ENCODE data around the gene CCDC92. TPM values are rescaled to one million over a fixed set of nuclear protein-coding genes. Genes with fewer than 3 reads are reported as not detected.

Gene CCDC92
- total RNA-seq, 2 donors from 2014 or later = 30.1 to 46.4 TPM

DNA sequence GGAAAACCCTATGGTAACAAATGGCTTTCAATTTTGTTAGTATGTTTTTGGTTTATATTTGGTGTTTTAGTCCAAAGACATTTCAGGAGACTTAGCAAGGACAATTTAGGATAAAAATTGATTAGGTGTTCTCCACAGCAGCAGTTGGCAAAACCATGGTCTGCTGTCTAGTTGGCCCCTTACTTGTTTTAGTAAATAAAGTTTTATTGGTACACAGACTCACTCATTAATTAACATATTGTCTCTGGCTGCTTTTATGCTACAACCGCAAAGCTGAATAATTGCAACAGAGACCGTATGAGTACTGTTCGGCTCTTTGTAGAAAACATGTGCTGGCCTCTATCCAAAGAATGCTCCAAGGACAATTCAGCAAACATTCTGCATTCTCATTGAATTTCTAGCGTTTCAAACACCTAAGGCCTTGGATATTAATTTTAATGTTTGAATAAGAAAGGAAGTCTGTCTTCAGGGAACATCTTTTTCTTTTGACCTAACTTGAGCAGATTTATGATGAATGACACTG, 77.7 kb downstream of the CCDC92 start:
- Mint-ChIP-seq H3K27ac (no peak overlapping the region), H3K4me1 (no peaks in the 10 kb centered on the region), H3K4me3 (no peak overlapping the region), H3K36me3 (ENCODE audit: low read depth) (no peaks in the 10 kb centered on the region), H3K27me3 (peaks cover 43% of the 10 kb centered on the region)
- no peak for DNase-seq
- ATAC-seq = no peak
- H3K9me3 ChIP-seq (ENCODE audit: control insufficient read depth, low read length, poor library complexity, severe bottlenecking) = no peaks in the 10 kb centered on the region

GRCh38 chr12:123893276-123893675, 79.4 kb downstream of the CCDC92 start:
- Mint-ChIP-seq H3K4me3 (no peak overlapping the region), H3K27ac (no peak overlapping the region), H3K36me3 (ENCODE audit: low read depth) (no peaks in the 10 kb centered on the region), H3K27me3 (peaks cover 44% of the 10 kb centered on the region), H3K4me1 (no peaks in the 10 kb centered on the region)
- H3K9me3 ChIP-seq (ENCODE audit: control insufficient read depth, low read length, poor library complexity, severe bottlenecking) = no peaks in the 10 kb centered on the region
- DNase-seq (no peak), ATAC-seq (no peak)

DNA sequence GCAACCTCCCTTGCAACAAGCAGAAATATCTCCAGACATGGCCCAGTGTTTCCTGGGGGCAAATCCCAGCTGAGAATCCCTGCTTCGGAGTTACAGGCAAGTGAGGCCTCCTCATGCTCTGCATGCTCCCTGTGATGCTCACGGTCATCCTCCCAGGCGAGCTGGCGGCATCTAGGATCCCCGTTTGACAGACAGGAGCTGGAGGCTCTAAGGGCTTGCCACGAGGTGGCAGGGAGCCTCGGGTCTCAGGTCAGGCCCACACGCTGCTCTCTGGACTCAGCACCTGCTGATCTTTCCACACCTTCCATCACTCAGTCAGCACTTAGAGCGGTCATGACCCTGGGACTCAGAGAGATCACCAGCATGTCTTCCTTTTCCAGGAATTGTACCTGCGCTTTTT, 79.8 kb downstream of the CCDC92 start:
- Mint-ChIP-seq H3K27me3 (peaks cover 44% of the 10 kb centered on the region), H3K4me1 (no peaks in the 10 kb centered on the region), H3K4me3 (no peak overlapping the region), H3K36me3 (ENCODE audit: low read depth) (no peaks in the 10 kb centered on the region), H3K27ac (no peak overlapping the region)
- no peak for DNase-seq
- no peaks in the 10 kb centered on the region for H3K9me3 ChIP-seq (ENCODE audit: control insufficient read depth, low read length, poor library complexity, severe bottlenecking)
- ATAC-seq = no peak

- H3K4me3 Mint-ChIP-seq = no peak overlapping the region
- no peak overlapping the region for H3K27ac Mint-ChIP-seq
- H3K36me3 Mint-ChIP-seq (ENCODE audit: low read depth) = no peaks in the 10 kb centered on the region
- no peaks in the 10 kb centered on the region for H3K4me1 Mint-ChIP-seq
- no peak for ATAC-seq
- no peak for DNase-seq
- H3K27me3 Mint-ChIP-seq = peaks cover 44% of the 10 kb centered on the region
- no peaks in the 10 kb centered on the region for H3K9me3 ChIP-seq (ENCODE audit: control insufficient read depth, low read length, poor library complexity, severe bottlenecking)
These were observed 80.5 kb downstream of the CCDC92 start for GRCh38 chr12:123892180-123892559.

GRCh38 chr12:123891516-123892179, 81.0 kb downstream of the CCDC92 start:
- no peak for DNase-seq
- Mint-ChIP-seq H3K4me3 (no peak overlapping the region), H3K27ac (no peak overlapping the region), H3K27me3 (peaks cover 49% of the 10 kb centered on the region), H3K36me3 (ENCODE audit: low read depth) (no peaks in the 10 kb centered on the region), H3K4me1 (no peaks in the 10 kb centered on the region)
- ATAC-seq = no peak
- no peaks in the 10 kb centered on the region for H3K9me3 ChIP-seq (ENCODE audit: control insufficient read depth, low read length, poor library complexity, severe bottlenecking)

DNA sequence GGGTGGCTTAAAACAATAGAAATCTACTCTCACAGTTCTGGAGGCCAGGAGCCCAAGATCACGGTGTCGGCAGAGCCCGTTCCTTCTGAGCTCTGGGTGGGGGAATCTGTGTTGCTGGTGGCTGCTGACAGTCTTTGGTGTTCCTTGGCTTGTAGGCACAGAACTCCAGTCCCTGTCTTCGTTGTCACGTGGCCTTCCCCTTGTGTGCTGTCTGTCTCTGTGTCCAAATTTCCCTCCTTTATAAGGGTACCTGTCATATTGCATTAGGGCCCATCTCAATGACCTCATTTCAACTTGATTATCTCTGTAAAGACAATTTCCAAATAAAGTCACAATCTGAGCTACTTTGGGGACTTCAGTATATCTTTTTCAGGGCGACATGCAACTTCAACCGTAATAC, 81.6 kb downstream of the CCDC92 start:
- H3K4me1 Mint-ChIP-seq = peaks cover 2% of the 10 kb centered on the region
- no peaks in the 10 kb centered on the region for H3K9me3 ChIP-seq (ENCODE audit: control insufficient read depth, low read length, poor library complexity, severe bottlenecking)
- peaks cover 56% of the 10 kb centered on the region for H3K27me3 Mint-ChIP-seq
- ATAC-seq (no peak), DNase-seq (no peak)
- no peak overlapping the region for H3K27ac Mint-ChIP-seq
- peaks cover 2% of the 10 kb centered on the region for H3K36me3 Mint-ChIP-seq (ENCODE audit: low read depth)
- no peak overlapping the region for H3K4me3 Mint-ChIP-seq

- Mint-ChIP-seq H3K27me3 (peaks cover 60% of the 10 kb centered on the region), H3K27ac (no peak overlapping the region), H3K4me3 (no peak overlapping the region), H3K36me3 (ENCODE audit: low read depth) (peaks cover 2% of the 10 kb centered on the region), H3K4me1 (peaks cover 2% of the 10 kb centered on the region)
- H3K9me3 ChIP-seq (ENCODE audit: control insufficient read depth, low read length, poor library complexity, severe bottlenecking) = no peaks in the 10 kb centered on the region
- ATAC-seq = no peak
- no peak for DNase-seq
These were observed 82.1 kb downstream of the CCDC92 start for GRCh38 chr12:123890536-123890902.

GRCh38 chr12:123889848-123890535, 82.6 kb downstream of the CCDC92 start:
- Mint-ChIP-seq H3K27ac (no peak overlapping the region), H3K36me3 (ENCODE audit: low read depth) (peaks cover 2% of the 10 kb centered on the region), H3K4me1 (peaks cover 2% of the 10 kb centered on the region), H3K27me3 (peaks cover 65% of the 10 kb centered on the region), H3K4me3 (no peak overlapping the region)
- DNase-seq (no peak), ATAC-seq (no peak)
- no peaks in the 10 kb centered on the region for H3K9me3 ChIP-seq (ENCODE audit: control insufficient read depth, low read length, poor library complexity, severe bottlenecking)

DNA sequence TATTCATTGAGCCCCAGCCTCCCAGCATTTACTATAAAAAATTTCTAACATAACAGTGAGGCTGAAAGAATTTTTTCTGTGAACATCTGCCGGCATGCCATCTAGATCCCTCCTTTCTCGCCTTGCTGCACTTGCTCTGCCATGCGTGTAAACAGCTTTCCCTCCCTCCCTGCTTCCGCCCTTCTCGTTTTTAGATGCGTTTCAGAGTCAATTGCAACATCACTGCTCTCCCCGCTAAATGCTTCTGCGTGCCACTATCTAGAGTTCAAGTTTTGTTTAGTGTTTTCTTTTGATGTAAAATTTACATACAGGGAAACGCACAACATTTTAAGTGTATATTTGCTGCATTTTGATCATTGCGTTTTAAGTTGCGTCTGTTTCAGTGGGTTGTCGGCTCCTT, 83.6 kb downstream of the CCDC92 start:
- peaks cover 2% of the 10 kb centered on the region for H3K4me1 Mint-ChIP-seq
- H3K36me3 Mint-ChIP-seq (ENCODE audit: low read depth) = peaks cover 2% of the 10 kb centered on the region
- peaks cover 71% of the 10 kb centered on the region for H3K27me3 Mint-ChIP-seq
- no peak overlapping the region for H3K4me3 Mint-ChIP-seq
- no peaks in the 10 kb centered on the region for H3K9me3 ChIP-seq (ENCODE audit: control insufficient read depth, low read length, poor library complexity, severe bottlenecking)
- ATAC-seq (no peak), DNase-seq (no peak)
- no peak overlapping the region for H3K27ac Mint-ChIP-seq

DNA sequence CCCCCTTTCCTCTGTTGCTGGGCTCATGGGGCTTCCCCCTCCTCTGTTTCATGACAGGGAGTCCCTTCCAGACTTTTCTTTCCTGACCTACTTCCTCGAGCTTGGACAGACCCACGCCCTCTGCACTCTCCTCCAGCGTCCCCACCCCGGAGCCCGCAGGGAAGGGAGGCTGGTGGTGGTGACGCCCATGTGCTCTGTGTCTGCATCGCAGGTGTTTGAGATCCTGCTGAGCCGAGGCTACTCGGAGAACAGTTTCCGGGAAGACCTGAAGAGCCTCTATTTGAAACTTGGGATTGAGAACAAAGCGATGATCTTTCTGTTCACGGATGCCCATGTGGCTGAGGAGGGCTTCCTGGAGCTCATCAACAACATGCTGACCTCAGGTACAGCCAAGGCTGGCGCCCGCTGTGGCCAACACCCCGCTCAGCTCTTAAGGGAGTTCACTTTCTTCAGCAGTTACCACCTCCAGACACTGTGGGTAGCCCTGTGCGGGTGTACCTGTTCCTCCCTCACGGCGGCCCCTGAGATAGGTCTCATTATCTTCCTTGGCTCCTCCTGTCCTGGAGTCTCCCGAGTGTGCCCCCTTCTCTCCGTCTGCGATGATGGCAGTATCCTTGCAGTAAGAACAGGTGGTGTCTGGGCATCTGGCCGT, 85.6 kb downstream of the CCDC92 start:
- Mint-ChIP-seq H3K36me3 (ENCODE audit: low read depth) (peaks cover 2% of the 10 kb centered on the region), H3K4me1 (peaks cover 2% of the 10 kb centered on the region), H3K4me3 (peak overlapping the region; percentile 19), H3K27ac (no peak overlapping the region), H3K27me3 (peaks cover 74% of the 10 kb centered on the region)
- H3K9me3 ChIP-seq (ENCODE audit: control insufficient read depth, low read length, poor library complexity, severe bottlenecking) = no peaks in the 10 kb centered on the region
- no peak for ATAC-seq
- DNase-seq = no peak

GRCh38 chr12:123886258-123886657, 86.4 kb downstream of the CCDC92 start:
- DNase-seq (no peak), ATAC-seq (no peak)
- Mint-ChIP-seq H3K27me3 (peaks cover 71% of the 10 kb centered on the region), H3K4me1 (peaks cover 2% of the 10 kb centered on the region), H3K4me3 (no peak overlapping the region), H3K36me3 (ENCODE audit: low read depth) (peaks cover 2% of the 10 kb centered on the region), H3K27ac (no peak overlapping the region)
- no peaks in the 10 kb centered on the region for H3K9me3 ChIP-seq (ENCODE audit: control insufficient read depth, low read length, poor library complexity, severe bottlenecking)
